Liver (tissue), 9 donors: Measurements from ENCODE around the gene HOXB3. TPM values are rescaled to one million over a fixed set of nuclear protein-coding genes. Genes with fewer than 3 reads are reported as not detected.

Experiments
- DNase-seq: peaks from one replicate; pipeline ENCODE4 v3.0.0-alpha.2; 2017; ENCODE audit warnings: low spot score
- H3K27ac ChIP-seq, 2 donors: one replicate each; pipeline ENCODE4 v1.7.0; 2013; ENCODE audit warnings: inconsistent platforms in 2 of 2, low read length in 2 of 2, control low read depth in 1 of 2, low read depth in 1 of 2, mild to moderate bottlenecking in 1 of 2
- H3K27me3 ChIP-seq, 4 donors: one replicate each; pipeline versions ENCODE4 v1.6.1 to v1.7.0; 2013; ENCODE audit warnings: low read length in 3 of 4, inconsistent platforms in 1 of 4, mild to moderate bottlenecking in 1 of 4, moderate library complexity in 1 of 4; ENCODE audit not compliant: control insufficient read depth in 4 of 4, insufficient read depth in 4 of 4
- H3K36me3 ChIP-seq, 4 donors: one replicate each; pipeline versions ENCODE4 v1.6.1 to v1.7.0; 2013; ENCODE audit warnings: low read length in 3 of 4, mild to moderate bottlenecking in 3 of 4, low read depth in 1 of 4, moderate library complexity in 1 of 4; ENCODE audit not compliant: control insufficient read depth in 4 of 4, insufficient read depth in 3 of 4
- H3K4me1 ChIP-seq, 4 donors: one replicate each; pipeline versions ENCODE4 v1.6.1 to v1.7.0; 2013; ENCODE audit warnings: low read length in 3 of 4, mild to moderate bottlenecking in 3 of 4, moderate library complexity in 1 of 4; ENCODE audit not compliant: control insufficient read depth in 4 of 4, insufficient read depth in 4 of 4
- H3K4me3 ChIP-seq, 3 donors: one replicate each; pipeline versions ENCODE4 v1.6.1 to v1.7.0; 2013; ENCODE audit warnings: low read length in 3 of 3, control low read depth in 1 of 3, low read depth in 1 of 3, mild to moderate bottlenecking in 1 of 3
- H3K9ac ChIP-seq, 2 donors: one replicate each; pipeline ENCODE4 v1.7.0; 2013; ENCODE audit warnings: low read length in 2 of 2, mild to moderate bottlenecking in 2 of 2, moderate library complexity in 2 of 2, control low read depth in 1 of 2, low read depth in 1 of 2
- H3K9me3 ChIP-seq, 4 donors: one replicate each; pipeline versions ENCODE4 v1.6.1 to v1.7.0; 2013; ENCODE audit warnings: low read length in 3 of 4; ENCODE audit not compliant: control insufficient read depth in 4 of 4
- EGR1 ChIP-seq, 2 donors: IDR thresholded peaks; 2 replicates each; pipeline ENCODE4 v1.6.1; 2016 to 2018; ENCODE audit warnings: antibody characterized with exemption in 2 of 2, low read depth in 2 of 2
- FOXA1 ChIP-seq: IDR thresholded peaks from 2 replicates; pipeline ENCODE4 v1.6.1; 2016; ENCODE audit warnings: antibody characterized with exemption
- FOXA2 ChIP-seq: IDR thresholded peaks from 2 replicates; pipeline ENCODE4 v1.6.1; 2016; ENCODE audit warnings: antibody characterized with exemption
- GABPA ChIP-seq, 2 donors: IDR thresholded peaks in 1 of 2; conservative IDR thresholded peaks in 1 of 2; 2 replicates each; pipeline ENCODE4 v1.6.1; 2016; ENCODE audit warnings: antibody characterized with exemption in 2 of 2, mild to moderate bottlenecking in 1 of 2, moderate library complexity in 1 of 2
- HNF4A ChIP-seq, 2 donors: conservative IDR thresholded peaks; 2 replicates each; pipeline ENCODE4 v1.6.1; 2016; ENCODE audit warnings: antibody characterized with exemption in 2 of 2, mild to moderate bottlenecking in 2 of 2
- HNF4G ChIP-seq: IDR thresholded peaks from 2 replicates; pipeline ENCODE4 v1.6.1; 2016; ENCODE audit warnings: antibody characterized with exemption
- JUND ChIP-seq, 2 donors: IDR thresholded peaks; 2 replicates each; pipeline ENCODE4 v1.6.1; 2016; ENCODE audit warnings: antibody characterized with exemption in 2 of 2
- NR2F2 ChIP-seq: IDR thresholded peaks from 2 replicates; pipeline ENCODE4 v1.6.1; 2016; ENCODE audit warnings: antibody characterized with exemption
- RXRA ChIP-seq, 2 donors: IDR thresholded peaks; 2 replicates each; pipeline ENCODE4 v1.6.1; 2017 to 2018; ENCODE audit warnings: antibody characterized with exemption in 2 of 2, mild to moderate bottlenecking in 1 of 2
- SP1 ChIP-seq: IDR thresholded peaks from 2 replicates; pipeline ENCODE4 v1.6.1; 2018; ENCODE audit warnings: antibody characterized with exemption, mild to moderate bottlenecking
- TAF1 ChIP-seq: conservative IDR thresholded peaks from 2 replicates; pipeline ENCODE4 v1.6.1; 2016; ENCODE audit warnings: antibody characterized with exemption, mild to moderate bottlenecking
- YY1 ChIP-seq: IDR thresholded peaks from 2 replicates; pipeline ENCODE4 v1.6.1; 2016; ENCODE audit warnings: antibody characterized with exemption, mild to moderate bottlenecking
- WGBS: extraction: QIAGEN DNeasy Blood & Tissue Kit; methylation state at CpG from one replicate; pipeline ENCODE4 v1.1.7; 2013; 5-methylcytosine and 5-hydroxymethylcytosine counted together
- polyA plus RNA-seq, 2 donors: library from polyadenylated mRNA; stranded (reverse) in 1 of 2; unstranded in 1 of 2; fragments of 200-250 nt in 1 of 2; fragments of >200 nt in 1 of 2; fragmentation: Nextera tagmentation in 1 of 2; extraction: Ambion mirVana in 1 of 2; gene quantifications; one replicate each; pipeline versions ENCODE4 v1.2.1 to v1.2.3, GENCODE V29; 2013 to 2015
- total RNA-seq, 2 donors: library from RNA; depleted of rRNA; stranded (reverse); fragments of >200 nt; gene quantifications; one replicate each; pipeline ENCODE4 v1.2.3, GENCODE V29; 2014
- TF ChIP-seq, protein P1 (sequence below): fragments of 150-350 bp; IDR thresholded peaks from 2 replicates; pipeline ENCODE4 v1.5.1; 2017; ENCODE audit warnings: improper control_type of control experiment, low read depth, low read length; ENCODE audit not compliant: missing input control
- TF ChIP-seq, protein P2 (sequence below): IDR thresholded peaks from 2 replicates; pipeline ENCODE4 v1.6.1; 2016; ENCODE audit warnings: antibody characterized with exemption
- TF ChIP-seq, protein P3 (sequence below): IDR thresholded peaks from 2 replicates; pipeline ENCODE4 v1.6.1; 2016; ENCODE audit warnings: antibody characterized with exemption
- TF ChIP-seq, protein P4 (sequence below): IDR thresholded peaks from 2 replicates; pipeline ENCODE4 v1.6.1; 2016; ENCODE audit warnings: antibody characterized with exemption, mild to moderate bottlenecking
- donor health status: healthy.
- donor health status: healthy.
- donor health status: healthy.
- donor health status: healthy.
- donor health status: healthy.

Gene HOXB3
- total and polyA plus RNA-seq, 4 donors, result 0.75 to 2.2 (median 1.2) TPM

DNA sequence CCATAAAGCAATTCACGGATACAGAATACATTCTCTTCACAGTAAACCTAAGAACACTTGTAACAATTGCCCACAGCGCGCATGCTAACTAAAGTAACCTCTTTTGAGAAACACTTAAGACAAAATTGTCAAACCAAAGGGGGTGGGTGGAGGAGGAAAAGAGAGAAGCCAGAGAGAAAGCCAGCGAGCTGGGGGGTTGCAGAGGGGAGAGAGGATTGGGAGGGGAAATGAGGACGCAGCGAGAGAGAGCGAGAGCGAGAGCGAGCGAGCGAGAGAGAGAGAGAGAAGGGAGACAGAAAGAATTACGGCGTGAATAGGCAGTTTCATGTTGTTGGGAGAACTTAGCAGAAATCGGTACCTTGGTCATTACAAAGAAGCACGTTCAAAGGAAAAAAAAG lies 22.4 kb upstream of the HOXB3 start:
- no peak for DNase-seq
- H3K27me3 ChIP-seq, result peaks cover 11 to 26% (median 19%) of the 10 kb centered on the region in 4 donors
- H3K9me3 ChIP-seq, result no peaks in the 10 kb centered on the region
- TF ChIP-seq FOXA2 (no peak), FOXA1 (no peak), TAF1 (no peak), RXRA (IDR thresholded peaks at IDR 0.05) (no peak), HNF4A (conservative IDR thresholded peaks at IDR 0.05) (no peak)
- TF ChIP-seq, protein P1, sequence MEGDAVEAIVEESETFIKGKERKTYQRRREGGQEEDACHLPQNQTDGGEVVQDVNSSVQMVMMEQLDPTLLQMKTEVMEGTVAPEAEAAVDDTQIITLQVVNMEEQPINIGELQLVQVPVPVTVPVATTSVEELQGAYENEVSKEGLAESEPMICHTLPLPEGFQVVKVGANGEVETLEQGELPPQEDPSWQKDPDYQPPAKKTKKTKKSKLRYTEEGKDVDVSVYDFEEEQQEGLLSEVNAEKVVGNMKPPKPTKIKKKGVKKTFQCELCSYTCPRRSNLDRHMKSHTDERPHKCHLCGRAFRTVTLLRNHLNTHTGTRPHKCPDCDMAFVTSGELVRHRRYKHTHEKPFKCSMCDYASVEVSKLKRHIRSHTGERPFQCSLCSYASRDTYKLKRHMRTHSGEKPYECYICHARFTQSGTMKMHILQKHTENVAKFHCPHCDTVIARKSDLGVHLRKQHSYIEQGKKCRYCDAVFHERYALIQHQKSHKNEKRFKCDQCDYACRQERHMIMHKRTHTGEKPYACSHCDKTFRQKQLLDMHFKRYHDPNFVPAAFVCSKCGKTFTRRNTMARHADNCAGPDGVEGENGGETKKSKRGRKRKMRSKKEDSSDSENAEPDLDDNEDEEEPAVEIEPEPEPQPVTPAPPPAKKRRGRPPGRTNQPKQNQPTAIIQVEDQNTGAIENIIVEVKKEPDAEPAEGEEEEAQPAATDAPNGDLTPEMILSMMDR, result no peak
- TF ChIP-seq, protein P2, sequence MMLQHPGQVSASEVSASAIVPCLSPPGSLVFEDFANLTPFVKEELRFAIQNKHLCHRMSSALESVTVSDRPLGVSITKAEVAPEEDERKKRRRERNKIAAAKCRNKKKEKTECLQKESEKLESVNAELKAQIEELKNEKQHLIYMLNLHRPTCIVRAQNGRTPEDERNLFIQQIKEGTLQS, result no peak
- WGBS, result 3% methylated on average over 15 of the region's 15 CpGs
- no peak overlapping the region for H3K9ac ChIP-seq
- H3K27ac ChIP-seq, result no peak overlapping the region
- H3K4me3 ChIP-seq, result peak overlapping the region in 1 of 3 donors; percentile 39
- peaks cover 0 to 20% (median 9%) of the 10 kb centered on the region in 4 donors for H3K4me1 ChIP-seq
- H3K36me3 ChIP-seq, result no peaks in the 10 kb centered on the region

DNA sequence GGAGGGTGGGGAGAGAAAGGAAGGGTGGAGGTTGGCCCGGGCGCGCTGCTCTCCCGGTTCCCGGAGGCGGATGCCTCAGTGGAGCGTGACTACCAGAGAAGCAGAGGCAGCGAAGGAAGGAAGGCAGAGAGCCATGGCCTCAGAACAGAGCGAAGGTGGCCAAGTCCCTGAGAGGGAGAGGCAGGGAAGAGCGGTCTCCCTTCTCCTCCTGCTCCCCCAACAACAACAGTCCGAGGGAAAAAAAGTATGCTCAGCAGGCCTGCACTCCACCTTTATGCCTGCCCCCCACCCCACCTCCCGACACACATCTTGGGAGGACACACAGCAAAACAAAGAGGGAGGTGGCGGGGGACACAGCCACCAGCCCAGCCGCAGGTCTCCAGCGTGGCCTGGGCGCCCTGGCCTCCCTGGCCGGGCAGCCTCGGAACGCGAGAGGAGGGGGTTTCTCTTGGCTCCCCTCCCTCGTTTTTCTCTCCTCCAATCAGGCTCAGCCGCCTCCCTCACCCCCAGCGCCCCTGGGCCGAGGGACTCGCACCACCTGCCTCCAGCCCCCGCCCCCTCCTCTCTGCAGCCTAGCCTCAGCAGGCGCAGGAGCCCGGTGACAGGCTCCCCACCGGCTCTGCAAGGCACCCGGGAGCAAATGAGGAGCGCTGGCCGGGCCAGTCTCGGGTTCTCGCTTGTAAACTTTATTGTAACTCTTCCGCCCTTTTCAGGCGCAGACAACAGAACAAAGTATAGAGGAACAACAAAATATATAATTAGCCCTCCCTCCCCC lies 21.8 kb upstream of the HOXB3 start:
- no peak overlapping the region for H3K4me3 ChIP-seq
- DNase-seq, result no peak
- H3K36me3 ChIP-seq, result no peaks in the 10 kb centered on the region
- peaks cover 11 to 30% (median 16%) of the 10 kb centered on the region in 4 donors for H3K27me3 ChIP-seq
- WGBS, result 6% methylated on average over 36 of the region's 36 CpGs
- TF ChIP-seq, protein P3, sequence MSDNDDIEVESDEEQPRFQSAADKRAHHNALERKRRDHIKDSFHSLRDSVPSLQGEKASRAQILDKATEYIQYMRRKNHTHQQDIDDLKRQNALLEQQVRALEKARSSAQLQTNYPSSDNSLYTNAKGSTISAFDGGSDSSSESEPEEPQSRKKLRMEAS, result no peak
- TF ChIP-seq SP1 (no peak), YY1 (no peak), RXRA (IDR thresholded peaks at IDR 0.05) (no peak), EGR1 (IDR thresholded peaks at IDR 0.05; ENCODE audit: low read depth in 2 of 2) (no peak), GABPA (IDR thresholded peaks at IDR 0.05 in 1 of 2, conservative IDR thresholded peaks at IDR 0.05 in 1 of 2) (no peak), JUND (IDR thresholded peaks at IDR 0.05) (no peak), FOXA1 (no peak), HNF4A (conservative IDR thresholded peaks at IDR 0.05) (no peak), NR2F2 (no peak), TAF1 (no peak), HNF4G (no peak), FOXA2 (no peak)
- TF ChIP-seq, protein P4, sequence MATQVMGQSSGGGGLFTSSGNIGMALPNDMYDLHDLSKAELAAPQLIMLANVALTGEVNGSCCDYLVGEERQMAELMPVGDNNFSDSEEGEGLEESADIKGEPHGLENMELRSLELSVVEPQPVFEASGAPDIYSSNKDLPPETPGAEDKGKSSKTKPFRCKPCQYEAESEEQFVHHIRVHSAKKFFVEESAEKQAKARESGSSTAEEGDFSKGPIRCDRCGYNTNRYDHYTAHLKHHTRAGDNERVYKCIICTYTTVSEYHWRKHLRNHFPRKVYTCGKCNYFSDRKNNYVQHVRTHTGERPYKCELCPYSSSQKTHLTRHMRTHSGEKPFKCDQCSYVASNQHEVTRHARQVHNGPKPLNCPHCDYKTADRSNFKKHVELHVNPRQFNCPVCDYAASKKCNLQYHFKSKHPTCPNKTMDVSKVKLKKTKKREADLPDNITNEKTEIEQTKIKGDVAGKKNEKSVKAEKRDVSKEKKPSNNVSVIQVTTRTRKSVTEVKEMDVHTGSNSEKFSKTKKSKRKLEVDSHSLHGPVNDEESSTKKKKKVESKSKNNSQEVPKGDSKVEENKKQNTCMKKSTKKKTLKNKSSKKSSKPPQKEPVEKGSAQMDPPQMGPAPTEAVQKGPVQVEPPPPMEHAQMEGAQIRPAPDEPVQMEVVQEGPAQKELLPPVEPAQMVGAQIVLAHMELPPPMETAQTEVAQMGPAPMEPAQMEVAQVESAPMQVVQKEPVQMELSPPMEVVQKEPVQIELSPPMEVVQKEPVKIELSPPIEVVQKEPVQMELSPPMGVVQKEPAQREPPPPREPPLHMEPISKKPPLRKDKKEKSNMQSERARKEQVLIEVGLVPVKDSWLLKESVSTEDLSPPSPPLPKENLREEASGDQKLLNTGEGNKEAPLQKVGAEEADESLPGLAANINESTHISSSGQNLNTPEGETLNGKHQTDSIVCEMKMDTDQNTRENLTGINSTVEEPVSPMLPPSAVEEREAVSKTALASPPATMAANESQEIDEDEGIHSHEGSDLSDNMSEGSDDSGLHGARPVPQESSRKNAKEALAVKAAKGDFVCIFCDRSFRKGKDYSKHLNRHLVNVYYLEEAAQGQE, result no peak
- TF ChIP-seq, protein P2, result no peak
- H3K27ac ChIP-seq, result no peak overlapping the region
- no peak overlapping the region for H3K9ac ChIP-seq
- peaks cover 0 to 20% (median 9%) of the 10 kb centered on the region in 4 donors for H3K4me1 ChIP-seq
- no peaks in the 10 kb centered on the region for H3K9me3 ChIP-seq
